Panc1 (cell line): ENCODE measurements around the gene COTL1. TPM values are rescaled to one million over a fixed set of nuclear protein-coding genes. Genes with fewer than 3 reads are reported as not detected.

Experiments used
- ATAC-seq: fragments of 200-7000 bp; cut with Tn5 transposase; 2 replicates; pipeline ENCODE4 v1.9.1; 2020; ENCODE audit warnings: mild to moderate bottlenecking, moderate library complexity
- BruUV-seq: library from RNA; stranded (reverse); fragments of 400-500 nt; replicated peaks from 2 replicates; lab custom pipeline; 2021; lab: Mats Ljungman, UMichigan
- CTCF ChIA-PET: fragments of 300-600 bp; sonication (Branson Sonifier 250); formaldehyde crosslinking; loops from one replicate; lab custom pipeline; 2022; ENCODE audit warnings: antibody characterized with exemption; lab: Charles Lee
- POLR2A ChIA-PET: fragments of 300-600 bp; sonication (Branson Sonifier 250); formaldehyde crosslinking; loops from one replicate; lab custom pipeline; 2022; ENCODE audit warnings: antibody characterized with exemption; lab: Charles Lee
- DNase-seq: peaks from one replicate; pipeline ENCODE4 v3.0.0-alpha.2; 2010; ENCODE audit warnings: low read depth, low spot score
- H3K27ac ChIP-seq: 2 replicates; pipeline ENCODE4 v1.5.1; 2011; ENCODE audit warnings: mild to moderate bottlenecking, low read length, inconsistent platforms
- H3K27me3 ChIP-seq: fragments of 200-500 bp; sonication (Bioruptor generic); 2 replicates; pipeline ENCODE4 v1.6.0; 2014; ENCODE audit warnings: low read length, inconsistent platforms; ENCODE audit not compliant: control insufficient read depth, insufficient read depth
- H3K36me3 ChIP-seq: fragments of 200-500 bp; sonication (Bioruptor generic); 2 replicates; pipeline ENCODE4 v1.5.1; 2014; ENCODE audit warnings: inconsistent platforms, mild to moderate bottlenecking, low read length, moderate library complexity; ENCODE audit not compliant: control insufficient read depth, insufficient read depth
- H3K4me1 ChIP-seq: 2 replicates; pipeline ENCODE4 v1.5.1; 2011; ENCODE audit warnings: inconsistent platforms, mild to moderate bottlenecking, low read length, moderate library complexity; ENCODE audit not compliant: control insufficient read depth, insufficient read depth
- H3K4me3 ChIP-seq, 2 experiments: 2 replicates each; pipeline ENCODE4 v1.5.1; 2011 to 2012; ENCODE audit warnings: low read depth in 2 of 2, low read length in 2 of 2, mild to moderate bottlenecking in 2 of 2, inconsistent platforms in 1 of 2, moderate library complexity in 1 of 2
- H3K9me3 ChIP-seq: fragments of 200-500 bp; sonication (Bioruptor generic); 2 replicates; pipeline ENCODE4 v1.5.1; 2014; ENCODE audit warnings: low read depth, mild to moderate bottlenecking, inconsistent platforms, low read length, moderate library complexity; ENCODE audit not compliant: control insufficient read depth, insufficient read depth
- POLR2AphosphoS5 ChIP-seq: IDR thresholded peaks from 2 replicates; pipeline ENCODE4 v1.6.1; 2012; ENCODE audit warnings: mild to moderate bottlenecking, low read depth, low read length, moderate library complexity
- SIN3A ChIP-seq: IDR thresholded peaks from 2 replicates; pipeline ENCODE4 v1.6.1; 2012; ENCODE audit warnings: low read depth, mild to moderate bottlenecking, low read length, moderate library complexity, borderline replicate concordance; ENCODE audit not compliant: insufficient read depth
- TCF7L2 ChIP-seq: IDR thresholded peaks from 2 replicates; pipeline ENCODE4 v1.6.1; 2011; ENCODE audit warnings: mild to moderate bottlenecking, low read depth, low read length, inconsistent platforms
- in situ Hi-C: cut with HindIII; loops from 2 replicates; pipeline ENCODE4 v1.10.0; 2016; ENCODE audit warnings: low sequenced_read_pairs, low pct_unique_long_range_greater_than_20kb
- intact Hi-C: fragments of 100-400 bp; cut with micrococcal nuclease; formaldehyde crosslinking; loops from one replicate; pipeline ENCODE4 v1.10.0; 2022; ENCODE audit not compliant: unreplicated experiment
- total RNA-seq: library from RNA; stranded (reverse); gene quantifications from one replicate; pipeline ENCODE4 v1.2.1, GENCODE V29; 2021; ENCODE audit not compliant: unreplicated experiment
- TF ChIP-seq, protein P1 (sequence below): fragments of 450-650 bp; IDR thresholded peaks from 2 replicates; pipeline ENCODE4 v1.5.1; 2017; ENCODE audit warnings: mild to moderate bottlenecking
- TF ChIP-seq, protein P2 (sequence below), 2 experiments: IDR thresholded peaks; 2 replicates each; pipeline ENCODE4 v1.6.1; 2011 to 2012; ENCODE audit warnings: low read depth in 2 of 2, control low read depth in 1 of 2, low read length in 1 of 2, mild to moderate bottlenecking in 1 of 2, moderate library complexity in 1 of 2; ENCODE audit not compliant: insufficient read depth in 1 of 2

Gene COTL1
- total RNA-seq, 1 experiment from 2014 or later, result 302 TPM

DNA sequence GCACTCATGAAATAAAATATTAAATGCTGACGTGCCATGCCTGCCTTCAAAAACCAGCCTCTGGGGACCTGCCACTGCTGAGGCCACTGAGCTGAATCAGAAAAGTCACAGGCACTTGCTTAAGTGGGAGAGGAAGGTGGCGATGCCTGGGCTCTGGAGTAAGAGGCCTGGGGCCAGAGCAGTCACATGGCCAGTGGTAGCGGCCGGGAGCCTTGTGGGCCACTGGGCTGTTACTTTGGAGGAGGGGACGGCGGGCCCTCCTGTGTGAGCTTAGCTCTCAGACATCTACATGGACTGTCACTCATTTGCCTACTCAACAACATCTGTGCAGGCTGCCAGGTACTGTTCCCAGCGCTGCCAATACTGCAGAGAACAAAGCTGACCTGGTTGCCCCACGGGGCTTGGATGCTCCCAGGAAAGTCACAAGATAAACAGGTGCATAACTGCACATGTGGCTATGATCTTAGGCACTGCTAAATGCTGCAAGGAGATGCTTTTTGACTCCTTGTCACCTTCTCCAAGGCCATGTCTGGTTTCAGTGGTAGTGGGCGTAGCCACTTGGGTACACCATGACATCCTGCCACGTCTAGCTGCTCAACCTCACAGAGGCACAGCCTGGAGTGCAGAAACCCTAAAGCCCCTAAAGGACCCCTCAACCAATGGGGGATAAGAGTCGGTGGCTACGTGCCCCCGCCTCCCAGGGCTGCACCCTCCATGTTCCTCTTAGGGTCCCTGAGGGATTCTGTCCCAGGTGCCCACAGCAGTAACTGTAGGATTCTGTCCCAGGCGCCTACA is 11.6 kb downstream of the COTL1 start:
- Histone ChIP-seq H3K27me3 (no peaks in the 10 kb centered on the region), H3K27ac (no peak overlapping the region), H3K4me3 (no peak overlapping the region), H3K4me1 (peaks cover 39% of the 10 kb centered on the region), H3K36me3 (no peaks in the 10 kb centered on the region; the same call in 1 of the 2 replicates), H3K9me3 (no peaks in the 10 kb centered on the region)
- ATAC-seq, result 0 out of 2 replicates have a peak, but pooled peaks have one; percentile 20
- intact Hi-C loops, result no loop called here
- POLR2A ChIA-PET, result no interaction called here
- no peak for DNase-seq
- in situ Hi-C loops, result no loop called here
- no TSS peak for BruUV-seq
- TF ChIP-seq, protein P1, sequence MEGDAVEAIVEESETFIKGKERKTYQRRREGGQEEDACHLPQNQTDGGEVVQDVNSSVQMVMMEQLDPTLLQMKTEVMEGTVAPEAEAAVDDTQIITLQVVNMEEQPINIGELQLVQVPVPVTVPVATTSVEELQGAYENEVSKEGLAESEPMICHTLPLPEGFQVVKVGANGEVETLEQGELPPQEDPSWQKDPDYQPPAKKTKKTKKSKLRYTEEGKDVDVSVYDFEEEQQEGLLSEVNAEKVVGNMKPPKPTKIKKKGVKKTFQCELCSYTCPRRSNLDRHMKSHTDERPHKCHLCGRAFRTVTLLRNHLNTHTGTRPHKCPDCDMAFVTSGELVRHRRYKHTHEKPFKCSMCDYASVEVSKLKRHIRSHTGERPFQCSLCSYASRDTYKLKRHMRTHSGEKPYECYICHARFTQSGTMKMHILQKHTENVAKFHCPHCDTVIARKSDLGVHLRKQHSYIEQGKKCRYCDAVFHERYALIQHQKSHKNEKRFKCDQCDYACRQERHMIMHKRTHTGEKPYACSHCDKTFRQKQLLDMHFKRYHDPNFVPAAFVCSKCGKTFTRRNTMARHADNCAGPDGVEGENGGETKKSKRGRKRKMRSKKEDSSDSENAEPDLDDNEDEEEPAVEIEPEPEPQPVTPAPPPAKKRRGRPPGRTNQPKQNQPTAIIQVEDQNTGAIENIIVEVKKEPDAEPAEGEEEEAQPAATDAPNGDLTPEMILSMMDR, result no peak
- TF ChIP-seq SIN3A, result no peak
- TF ChIP-seq POLR2AphosphoS5, result no peak
- no peak for TF ChIP-seq TCF7L2
- TF ChIP-seq, protein P2, sequence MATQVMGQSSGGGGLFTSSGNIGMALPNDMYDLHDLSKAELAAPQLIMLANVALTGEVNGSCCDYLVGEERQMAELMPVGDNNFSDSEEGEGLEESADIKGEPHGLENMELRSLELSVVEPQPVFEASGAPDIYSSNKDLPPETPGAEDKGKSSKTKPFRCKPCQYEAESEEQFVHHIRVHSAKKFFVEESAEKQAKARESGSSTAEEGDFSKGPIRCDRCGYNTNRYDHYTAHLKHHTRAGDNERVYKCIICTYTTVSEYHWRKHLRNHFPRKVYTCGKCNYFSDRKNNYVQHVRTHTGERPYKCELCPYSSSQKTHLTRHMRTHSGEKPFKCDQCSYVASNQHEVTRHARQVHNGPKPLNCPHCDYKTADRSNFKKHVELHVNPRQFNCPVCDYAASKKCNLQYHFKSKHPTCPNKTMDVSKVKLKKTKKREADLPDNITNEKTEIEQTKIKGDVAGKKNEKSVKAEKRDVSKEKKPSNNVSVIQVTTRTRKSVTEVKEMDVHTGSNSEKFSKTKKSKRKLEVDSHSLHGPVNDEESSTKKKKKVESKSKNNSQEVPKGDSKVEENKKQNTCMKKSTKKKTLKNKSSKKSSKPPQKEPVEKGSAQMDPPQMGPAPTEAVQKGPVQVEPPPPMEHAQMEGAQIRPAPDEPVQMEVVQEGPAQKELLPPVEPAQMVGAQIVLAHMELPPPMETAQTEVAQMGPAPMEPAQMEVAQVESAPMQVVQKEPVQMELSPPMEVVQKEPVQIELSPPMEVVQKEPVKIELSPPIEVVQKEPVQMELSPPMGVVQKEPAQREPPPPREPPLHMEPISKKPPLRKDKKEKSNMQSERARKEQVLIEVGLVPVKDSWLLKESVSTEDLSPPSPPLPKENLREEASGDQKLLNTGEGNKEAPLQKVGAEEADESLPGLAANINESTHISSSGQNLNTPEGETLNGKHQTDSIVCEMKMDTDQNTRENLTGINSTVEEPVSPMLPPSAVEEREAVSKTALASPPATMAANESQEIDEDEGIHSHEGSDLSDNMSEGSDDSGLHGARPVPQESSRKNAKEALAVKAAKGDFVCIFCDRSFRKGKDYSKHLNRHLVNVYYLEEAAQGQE (IDR thresholded peaks at IDR 0.05; ENCODE audit: insufficient read depth in 1 of 2, low read depth in 2 of 2, low read length in 1 of 2), result no peak
- CTCF ChIA-PET, result no interaction called here

DNA sequence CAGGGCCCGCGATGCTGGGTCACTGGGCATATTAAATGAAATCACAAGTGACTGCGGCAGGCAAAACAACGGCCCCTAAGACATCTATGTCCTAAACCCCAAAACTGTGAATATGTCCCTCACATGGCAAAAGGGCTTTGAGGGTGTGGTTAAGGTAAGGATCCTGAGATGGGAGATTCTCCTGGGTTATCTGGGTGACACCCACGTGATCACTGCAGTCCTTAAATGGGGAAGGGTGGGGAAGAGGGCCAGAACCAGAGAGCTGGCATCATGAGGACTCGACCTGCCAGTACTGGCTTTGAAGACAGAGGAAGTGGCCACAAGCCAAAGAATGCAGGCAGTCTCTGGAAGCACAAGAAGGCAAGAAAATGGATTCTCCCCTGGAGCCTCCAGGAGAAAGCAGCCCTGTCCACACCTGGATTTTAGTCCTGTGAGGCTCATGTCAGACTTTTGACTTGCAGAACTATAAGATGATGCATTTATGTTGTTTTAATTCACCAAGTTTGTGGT is 12.5 kb downstream of the COTL1 start:
- peak overlapping the region; percentile 76 for H3K27ac ChIP-seq
- no peaks in the 10 kb centered on the region for H3K27me3 ChIP-seq
- no peaks in the 10 kb centered on the region for H3K9me3 ChIP-seq
- ATAC-seq, result no peak
- ChIA-PET CTCF (no interaction called here), POLR2A (no interaction called here)
- no peak for DNase-seq
- H3K36me3 ChIP-seq, result no peaks in the 10 kb centered on the region
- in situ Hi-C loops, result no loop called here
- BruUV-seq, result no TSS peak
- H3K4me3 ChIP-seq, result no peak overlapping the region
- peaks cover 48% of the 10 kb centered on the region for H3K4me1 ChIP-seq
- no peak for TF ChIP-seq POLR2AphosphoS5
- TF ChIP-seq, protein P1, result no peak
- TF ChIP-seq, protein P2 (IDR thresholded peaks at IDR 0.05; ENCODE audit: insufficient read depth in 1 of 2, low read depth in 2 of 2, low read length in 1 of 2), result no peak
- TF ChIP-seq TCF7L2, result no peak
- no peak for TF ChIP-seq SIN3A
- intact Hi-C loops, result no loop called here
